ENCODE data around the gene MGARP. TPM values are rescaled to one million over a fixed set of nuclear protein-coding genes. Genes with fewer than 3 reads are reported as not detected.

MGARP gene
- total RNA-seq, 2 experiments from 2014 or later: 2.6 TPM; not detected in 1

DNA sequence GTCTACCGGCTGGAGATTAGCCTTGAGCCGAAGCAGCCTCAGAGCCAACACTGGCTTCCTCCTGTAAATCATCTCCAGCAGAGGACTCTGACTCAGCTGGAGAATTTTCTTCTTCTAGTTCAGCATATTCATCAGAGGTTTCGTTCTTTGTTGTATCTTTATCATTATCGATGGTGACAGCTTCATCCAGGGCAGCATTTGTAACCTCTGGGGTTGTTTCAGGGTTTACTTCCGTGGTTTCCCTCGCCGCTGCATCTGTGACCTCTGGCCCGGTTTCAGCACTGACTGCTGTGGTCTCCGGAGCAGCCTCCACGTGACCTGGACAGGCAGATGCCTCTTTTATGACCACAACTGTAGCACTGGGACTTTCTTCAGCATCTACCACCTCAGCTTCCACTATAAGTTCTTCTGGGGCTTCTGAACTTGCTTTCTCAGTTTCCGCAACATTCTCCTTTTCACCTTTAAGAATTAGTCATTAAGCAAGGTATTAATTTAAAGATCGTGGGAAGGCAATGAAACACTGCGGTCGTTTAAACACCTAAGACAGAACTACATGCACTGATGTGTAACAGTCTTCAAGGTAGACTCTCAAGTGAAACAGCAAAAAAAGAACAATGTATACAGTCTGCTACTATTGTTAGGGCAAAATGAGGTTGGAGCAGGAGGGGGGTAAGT, 13.3 kb downstream of the MGARP start:
- H3K4me2 ChIP-seq (ENCODE audit: low read length): peak overlapping the region; percentile 87
- H3K9me2 ChIP-seq (ENCODE audit: insufficient read depth, low read length): no peaks in the 10 kb centered on the region
- H3K27ac ChIP-seq (ENCODE audit: low read depth, low read length, poor library complexity, severe bottlenecking): peak overlapping the region; percentile 78
- no peaks in the 10 kb centered on the region for H4K20me1 ChIP-seq (ENCODE audit: insufficient read depth, low read length)
- peaks cover 39% of the 10 kb centered on the region for H3K4me1 ChIP-seq (ENCODE audit: insufficient read depth, low read length, poor library complexity, severe bottlenecking)
- ChIA-PET CTCF (ENCODE audit: unreplicated experiment) (interaction anchor here (0.5 to 1.4 kb wide), 2 partner anchors 10 to 35 kb away, joined by 3 to 4 read pairs; no protein-coding TSS in a partner anchor), POLR2A (interaction anchor here (0.7 to 4.1 kb wide), 23 partner anchors 8 to 1552 kb away, joined by 3 to 24 read pairs (median 5); partner anchors contain the start of genes ELF2 and NAA15)
- peaks cover 7% of the 10 kb centered on the region; the same call in 1 of the 2 replicates for H3K79me2 ChIP-seq (ENCODE audit: insufficient read depth, low read depth, low read length)
- peak; percentile 86 for DNase-seq (ENCODE audit: low spot score)
- H3K36me3 ChIP-seq (ENCODE audit: insufficient read depth, low read length): no peaks in the 10 kb centered on the region
- no TSS peak for BruUV-seq (replicated peaks)
- no peaks in the 10 kb centered on the region for H3K9me3 ChIP-seq (ENCODE audit: low read length)
- intact Hi-C loops (cut with micrococcal nuclease; ENCODE audit: unreplicated experiment): loop anchor here (2.0 kb wide), 1 partner anchor 34 kb away; no protein-coding TSS in a partner anchor
- peak overlapping the region; percentile 68 for H3K4me3 ChIP-seq (ENCODE audit: low read depth, low read length, poor library complexity, severe bottlenecking)
- TF ChIP-seq EZH2phosphoT487 (IDR thresholded peaks at IDR 0.05; ENCODE audit: borderline replicate concordance, low read depth, low read length): no peak
- TF ChIP-seq, protein P1, sequence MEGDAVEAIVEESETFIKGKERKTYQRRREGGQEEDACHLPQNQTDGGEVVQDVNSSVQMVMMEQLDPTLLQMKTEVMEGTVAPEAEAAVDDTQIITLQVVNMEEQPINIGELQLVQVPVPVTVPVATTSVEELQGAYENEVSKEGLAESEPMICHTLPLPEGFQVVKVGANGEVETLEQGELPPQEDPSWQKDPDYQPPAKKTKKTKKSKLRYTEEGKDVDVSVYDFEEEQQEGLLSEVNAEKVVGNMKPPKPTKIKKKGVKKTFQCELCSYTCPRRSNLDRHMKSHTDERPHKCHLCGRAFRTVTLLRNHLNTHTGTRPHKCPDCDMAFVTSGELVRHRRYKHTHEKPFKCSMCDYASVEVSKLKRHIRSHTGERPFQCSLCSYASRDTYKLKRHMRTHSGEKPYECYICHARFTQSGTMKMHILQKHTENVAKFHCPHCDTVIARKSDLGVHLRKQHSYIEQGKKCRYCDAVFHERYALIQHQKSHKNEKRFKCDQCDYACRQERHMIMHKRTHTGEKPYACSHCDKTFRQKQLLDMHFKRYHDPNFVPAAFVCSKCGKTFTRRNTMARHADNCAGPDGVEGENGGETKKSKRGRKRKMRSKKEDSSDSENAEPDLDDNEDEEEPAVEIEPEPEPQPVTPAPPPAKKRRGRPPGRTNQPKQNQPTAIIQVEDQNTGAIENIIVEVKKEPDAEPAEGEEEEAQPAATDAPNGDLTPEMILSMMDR (conservative IDR thresholded peaks at IDR 0.05; ENCODE audit: low read length): no peak
- H2AFZ ChIP-seq (ENCODE audit: low read length): peak overlapping the region; percentile 93

- H3K9me3 ChIP-seq (ENCODE audit: low read length): no peaks in the 10 kb centered on the region
- TF ChIP-seq EZH2phosphoT487 (IDR thresholded peaks at IDR 0.05; ENCODE audit: borderline replicate concordance, low read depth, low read length): no peak
- TF ChIP-seq, protein P1 (conservative IDR thresholded peaks at IDR 0.05; ENCODE audit: low read length): no peak
Observed at GRCh38 chr4:139266208-139266582, 13.8 kb downstream of the MGARP start.

More at GRCh38 chr4:139266208-139266582, 13.8 kb downstream of the MGARP start:
- Histone ChIP-seq H3K79me2 (ENCODE audit: insufficient read depth, low read depth, low read length) (peaks cover 7% of the 10 kb centered on the region; the same call in 1 of the 2 replicates), H3K4me1 (ENCODE audit: insufficient read depth, low read length, poor library complexity, severe bottlenecking) (peaks cover 39% of the 10 kb centered on the region), H3K27ac (ENCODE audit: low read depth, low read length, poor library complexity, severe bottlenecking) (peak overlapping the region; percentile 78), H3K4me2 (ENCODE audit: low read length) (peak overlapping the region; percentile 87), H3K4me3 (ENCODE audit: low read depth, low read length, poor library complexity, severe bottlenecking) (peak overlapping the region; percentile 68), H3K9me2 (ENCODE audit: insufficient read depth, low read length) (no peaks in the 10 kb centered on the region), H3K36me3 (ENCODE audit: insufficient read depth, low read length) (no peaks in the 10 kb centered on the region), H2AFZ (ENCODE audit: low read length) (peak overlapping the region; percentile 93), H4K20me1 (ENCODE audit: insufficient read depth, low read length) (no peaks in the 10 kb centered on the region)
- intact Hi-C loops (cut with micrococcal nuclease; ENCODE audit: unreplicated experiment): loop anchor here (2.0 kb wide), 1 partner anchor 33 kb away; no protein-coding TSS in a partner anchor
- TSS peak; percentile 97 for BruUV-seq (replicated peaks)
- ChIA-PET CTCF (ENCODE audit: unreplicated experiment) (interaction anchor here (0.5 to 1.4 kb wide), 2 partner anchors 9 to 34 kb away, joined by 3 to 4 read pairs; no protein-coding TSS in a partner anchor), POLR2A (interaction anchor here (0.7 to 4.1 kb wide), 22 partner anchors 9 to 1553 kb away, joined by 3 to 24 read pairs (median 4); partner anchors contain the start of genes ELF2 and NAA15)
- no peak for DNase-seq (ENCODE audit: low spot score)
